ENCODE results near the gene CACNA1I.

Gene CACNA1I

GRCh38 chr22:39693943-39694500 lies 123.5 kb downstream of the CACNA1I start:
- H3K27me3 ChIP-seq (ENCODE audit: control insufficient read depth, insufficient read depth, low read length): peaks cover 16% of the 10 kb centered on the region
- H3K36me3 ChIP-seq (ENCODE audit: control insufficient read depth, insufficient read depth, low read length): no peaks in the 10 kb centered on the region
- no peak overlapping the region for H3K9ac ChIP-seq (ENCODE audit: low read length)
- no peak overlapping the region for H3K4me3 ChIP-seq (ENCODE audit: low read length)
- H3K9me3 ChIP-seq (ENCODE audit: control insufficient read depth, low read length): no peaks in the 10 kb centered on the region
- H3K4me1 ChIP-seq (ENCODE audit: control insufficient read depth, insufficient read depth, low read length): no peaks in the 10 kb centered on the region

DNA sequence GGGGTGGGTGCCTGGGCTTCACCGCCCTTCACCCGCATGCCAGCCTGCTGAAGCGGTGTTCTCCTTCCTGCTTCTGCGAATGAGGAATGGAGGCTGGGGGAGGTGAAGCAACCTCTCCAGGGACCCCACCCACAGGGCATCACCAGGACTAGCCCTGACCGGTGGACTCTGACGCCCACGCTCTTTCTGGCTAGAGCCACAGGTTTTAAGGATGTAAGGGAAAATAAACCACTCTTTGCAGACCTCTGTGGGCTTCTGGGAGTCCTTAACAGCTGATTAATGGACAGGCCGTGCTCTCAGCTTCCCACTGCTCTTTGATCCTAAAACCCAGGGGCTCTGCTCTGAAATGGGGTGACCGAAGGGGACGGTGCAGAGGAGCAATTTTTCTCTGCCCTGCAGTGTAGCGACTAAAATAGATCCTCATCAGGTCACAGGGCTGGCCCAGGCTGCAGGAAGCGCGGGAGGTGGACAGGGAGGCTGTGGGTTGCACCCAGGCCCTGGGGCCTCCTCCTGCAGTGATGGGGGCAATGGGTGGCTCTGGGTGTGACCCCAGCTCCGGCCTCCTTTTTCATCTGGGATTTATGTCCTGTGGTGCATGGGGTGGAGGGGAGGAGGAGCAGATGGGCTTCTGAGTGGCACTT lies 127.4 kb downstream of the CACNA1I start:
- Histone ChIP-seq H3K27me3 (ENCODE audit: control insufficient read depth, insufficient read depth, low read length) (no peaks in the 10 kb centered on the region), H3K4me1 (ENCODE audit: control insufficient read depth, insufficient read depth, low read length) (no peaks in the 10 kb centered on the region), H3K9ac (ENCODE audit: low read length) (no peak overlapping the region), H3K9me3 (ENCODE audit: control insufficient read depth, low read length) (no peaks in the 10 kb centered on the region), H3K36me3 (ENCODE audit: control insufficient read depth, insufficient read depth, low read length) (no peaks in the 10 kb centered on the region), H3K4me3 (ENCODE audit: low read length) (no peak overlapping the region)

DNA sequence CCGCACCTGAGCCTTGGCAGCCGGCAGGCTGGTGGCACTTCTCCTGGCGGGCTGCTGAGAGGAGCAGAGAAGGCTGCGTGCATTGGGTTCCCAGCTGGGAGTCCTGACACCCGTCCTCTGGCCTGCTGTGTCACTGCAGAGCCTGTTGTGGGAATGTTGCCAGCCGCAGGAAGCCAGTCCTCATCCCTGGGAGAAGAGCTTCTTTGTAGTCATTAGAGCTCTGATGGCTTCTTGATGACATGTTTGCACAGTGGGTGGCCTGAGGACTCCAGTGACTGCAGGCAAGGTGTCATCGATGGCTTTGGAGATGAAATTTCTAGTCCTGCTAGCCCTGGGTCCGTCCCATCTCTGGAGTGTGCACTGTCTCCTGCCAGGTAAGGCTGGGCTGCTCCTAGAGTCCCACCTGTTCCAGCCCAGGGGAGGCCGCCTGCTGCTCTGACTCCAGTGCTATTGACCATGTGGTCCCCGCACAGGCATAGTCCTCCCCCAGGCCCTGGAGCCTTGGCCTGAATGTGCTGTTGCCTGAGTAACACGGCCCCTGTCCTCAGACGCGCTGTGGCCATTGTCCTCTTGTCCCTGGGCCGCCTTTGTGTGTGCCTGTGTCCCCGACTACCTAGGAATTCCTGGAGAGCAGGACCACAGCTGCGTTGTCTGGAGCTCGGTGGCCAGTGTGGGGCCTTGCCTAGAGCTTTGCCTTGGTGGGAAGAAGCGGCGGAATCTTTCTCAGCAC lies 129.2 kb downstream of the CACNA1I start:
- Histone ChIP-seq H3K4me3 (ENCODE audit: low read length) (no peak overlapping the region), H3K4me1 (ENCODE audit: control insufficient read depth, insufficient read depth, low read length) (peaks cover 6% of the 10 kb centered on the region), H3K36me3 (ENCODE audit: control insufficient read depth, insufficient read depth, low read length) (no peaks in the 10 kb centered on the region), H3K27me3 (ENCODE audit: control insufficient read depth, insufficient read depth, low read length) (no peaks in the 10 kb centered on the region), H3K9me3 (ENCODE audit: control insufficient read depth, low read length) (no peaks in the 10 kb centered on the region), H3K9ac (ENCODE audit: low read length) (no peak overlapping the region)

GRCh38 chr22:39700565-39700964 lies 130.0 kb downstream of the CACNA1I start:
- Histone ChIP-seq H3K27me3 (ENCODE audit: control insufficient read depth, insufficient read depth, low read length) (no peaks in the 10 kb centered on the region), H3K4me1 (ENCODE audit: control insufficient read depth, insufficient read depth, low read length) (peaks cover 6% of the 10 kb centered on the region), H3K9me3 (ENCODE audit: control insufficient read depth, low read length) (no peaks in the 10 kb centered on the region), H3K36me3 (ENCODE audit: control insufficient read depth, insufficient read depth, low read length) (no peaks in the 10 kb centered on the region), H3K4me3 (ENCODE audit: low read length) (no peak overlapping the region), H3K9ac (ENCODE audit: low read length) (no peak overlapping the region)

DNA sequence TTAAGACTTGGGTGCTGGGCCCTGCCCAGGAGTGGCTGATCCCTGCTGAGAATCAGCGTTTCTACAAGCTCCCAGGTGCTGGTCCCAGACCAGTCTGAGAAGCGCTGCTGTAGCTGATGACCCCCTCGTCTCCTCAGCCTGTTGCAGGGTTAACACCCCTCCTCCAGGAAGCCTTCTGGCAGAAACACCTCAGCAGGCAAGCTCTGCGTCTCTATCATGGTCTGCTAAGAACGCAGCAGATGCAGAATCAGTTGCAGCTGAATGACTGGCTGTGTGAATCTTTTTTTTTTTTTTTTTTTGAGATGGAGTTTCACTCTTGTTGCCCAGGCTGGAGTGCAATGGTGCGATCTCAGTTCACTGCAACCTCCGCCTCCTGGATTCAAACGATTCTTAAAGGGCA lies 132.5 kb downstream of the CACNA1I start:
- no peak overlapping the region for H3K4me3 ChIP-seq (ENCODE audit: low read length)
- H3K9ac ChIP-seq (ENCODE audit: low read length): no peak overlapping the region
- H3K36me3 ChIP-seq (ENCODE audit: control insufficient read depth, insufficient read depth, low read length): no peaks in the 10 kb centered on the region
- H3K4me1 ChIP-seq (ENCODE audit: control insufficient read depth, insufficient read depth, low read length): peaks cover 6% of the 10 kb centered on the region
- peaks cover 4% of the 10 kb centered on the region for H3K27me3 ChIP-seq (ENCODE audit: control insufficient read depth, insufficient read depth, low read length)
- H3K9me3 ChIP-seq (ENCODE audit: control insufficient read depth, low read length): no peaks in the 10 kb centered on the region

GRCh38 chr22:39703928-39704639 lies 133.5 kb downstream of the CACNA1I start:
- Histone ChIP-seq H3K9ac (ENCODE audit: low read length) (no peak overlapping the region), H3K9me3 (ENCODE audit: control insufficient read depth, low read length) (no peaks in the 10 kb centered on the region), H3K4me1 (ENCODE audit: control insufficient read depth, insufficient read depth, low read length) (peaks cover 6% of the 10 kb centered on the region), H3K36me3 (ENCODE audit: control insufficient read depth, insufficient read depth, low read length) (no peaks in the 10 kb centered on the region), H3K27me3 (ENCODE audit: control insufficient read depth, insufficient read depth, low read length) (peaks cover 4% of the 10 kb centered on the region), H3K4me3 (ENCODE audit: low read length) (no peak overlapping the region)

- Histone ChIP-seq H3K36me3 (ENCODE audit: control insufficient read depth, insufficient read depth, low read length) (no peaks in the 10 kb centered on the region), H3K9me3 (ENCODE audit: control insufficient read depth, low read length) (no peaks in the 10 kb centered on the region), H3K27me3 (ENCODE audit: control insufficient read depth, insufficient read depth, low read length) (peaks cover 4% of the 10 kb centered on the region), H3K4me3 (ENCODE audit: low read length) (no peak overlapping the region), H3K9ac (ENCODE audit: low read length) (no peak overlapping the region), H3K4me1 (ENCODE audit: control insufficient read depth, insufficient read depth, low read length) (peaks cover 6% of the 10 kb centered on the region)
These were observed 134.8 kb downstream of the CACNA1I start for GRCh38 chr22:39705386-39705785.

DNA sequence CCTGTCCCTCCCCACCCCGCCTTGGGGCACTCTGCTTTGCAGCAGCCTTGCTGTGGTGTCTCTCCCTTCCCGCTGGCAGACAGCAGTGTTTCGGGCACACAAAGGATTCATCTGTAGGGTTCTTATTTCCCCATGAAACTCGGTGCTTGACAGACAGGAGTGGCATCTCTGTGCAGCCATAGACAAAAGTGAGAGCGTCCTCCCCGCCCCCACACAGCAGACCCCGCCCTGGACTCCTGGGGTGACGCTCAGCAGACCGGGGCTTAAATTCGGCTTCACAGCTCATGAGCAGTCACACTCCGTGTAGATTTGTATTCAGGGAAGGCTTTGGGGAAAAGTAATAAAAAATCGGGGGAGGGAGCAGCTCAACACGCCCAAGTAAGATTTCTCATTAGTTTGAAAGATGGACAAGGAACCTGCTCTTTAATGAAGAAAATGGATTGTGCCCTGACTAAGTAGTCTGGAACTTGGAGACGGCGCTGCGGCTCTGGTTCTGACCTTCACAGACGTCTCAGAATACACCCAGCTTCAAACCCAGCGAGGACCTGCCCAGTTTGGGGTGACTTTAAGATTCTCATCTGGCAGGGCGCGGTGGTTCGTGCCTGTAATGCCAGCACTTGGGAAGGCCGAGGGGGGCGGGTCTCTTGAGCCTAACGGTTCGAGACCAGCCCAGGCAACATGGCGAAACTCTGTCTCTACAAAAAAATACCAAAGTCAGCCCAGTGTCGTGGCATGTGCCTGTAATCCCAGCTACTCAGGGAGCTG lies 136.0 kb downstream of the CACNA1I start:
- Histone ChIP-seq H3K9me3 (ENCODE audit: control insufficient read depth, low read length) (no peaks in the 10 kb centered on the region), H3K9ac (ENCODE audit: low read length) (no peak overlapping the region), H3K4me3 (ENCODE audit: low read length) (no peak overlapping the region), H3K27me3 (ENCODE audit: control insufficient read depth, insufficient read depth, low read length) (peaks cover 4% of the 10 kb centered on the region), H3K36me3 (ENCODE audit: control insufficient read depth, insufficient read depth, low read length) (no peaks in the 10 kb centered on the region), H3K4me1 (ENCODE audit: control insufficient read depth, insufficient read depth, low read length) (peaks cover 6% of the 10 kb centered on the region)

GRCh38 chr22:39707351-39707750 lies 136.8 kb downstream of the CACNA1I start:
- H3K27me3 ChIP-seq (ENCODE audit: control insufficient read depth, insufficient read depth, low read length): peaks cover 4% of the 10 kb centered on the region
- H3K9ac ChIP-seq (ENCODE audit: low read length): no peak overlapping the region
- H3K9me3 ChIP-seq (ENCODE audit: control insufficient read depth, low read length): no peaks in the 10 kb centered on the region
- H3K36me3 ChIP-seq (ENCODE audit: control insufficient read depth, insufficient read depth, low read length): no peaks in the 10 kb centered on the region
- peaks cover 6% of the 10 kb centered on the region for H3K4me1 ChIP-seq (ENCODE audit: control insufficient read depth, insufficient read depth, low read length)
- no peak overlapping the region for H3K4me3 ChIP-seq (ENCODE audit: low read length)

- Histone ChIP-seq H3K9me3 (ENCODE audit: control insufficient read depth, low read length) (no peaks in the 10 kb centered on the region), H3K4me1 (ENCODE audit: control insufficient read depth, insufficient read depth, low read length) (peaks cover 6% of the 10 kb centered on the region), H3K4me3 (ENCODE audit: low read length) (no peak overlapping the region), H3K9ac (ENCODE audit: low read length) (no peak overlapping the region), H3K27me3 (ENCODE audit: control insufficient read depth, insufficient read depth, low read length) (peaks cover 5% of the 10 kb centered on the region), H3K36me3 (ENCODE audit: control insufficient read depth, insufficient read depth, low read length) (no peaks in the 10 kb centered on the region)
These were observed 137.3 kb downstream of the CACNA1I start for GRCh38 chr22:39707816-39708215.

DNA sequence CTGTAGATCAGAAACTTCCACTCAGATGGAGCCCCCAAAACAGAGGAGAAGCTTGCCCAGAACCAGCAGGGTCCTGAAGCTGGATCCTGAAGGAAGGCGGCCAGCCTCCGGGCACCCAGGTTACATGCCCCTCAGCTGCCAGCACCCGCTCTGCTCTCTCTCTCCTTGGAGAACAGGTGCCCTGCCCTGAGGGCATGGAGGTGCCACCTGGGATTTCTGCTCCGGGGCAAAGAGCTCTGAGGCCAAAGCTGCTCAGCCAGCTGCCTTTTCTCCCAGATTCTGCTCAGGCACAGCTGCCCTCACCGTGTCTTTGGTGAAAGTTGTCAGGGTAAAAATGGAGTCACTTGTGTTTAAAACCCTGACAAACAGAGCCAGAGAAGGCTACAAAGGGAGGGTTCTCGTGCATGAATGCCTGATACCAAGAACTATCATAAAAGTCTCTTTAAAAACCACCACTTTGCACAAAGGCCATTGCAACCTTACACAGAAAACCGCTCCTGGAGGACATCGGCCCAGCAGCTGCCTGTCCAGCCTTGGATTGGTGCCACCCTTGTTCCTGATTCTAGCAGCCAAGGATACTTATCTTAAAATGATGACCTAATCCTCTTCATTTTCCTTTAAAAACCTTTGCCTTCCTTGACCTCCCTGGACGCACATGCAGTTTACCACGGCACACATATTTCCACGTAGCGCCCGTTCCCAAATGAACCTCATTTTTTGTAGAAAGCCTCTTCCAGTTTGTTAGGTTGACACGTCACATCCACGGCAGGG lies 140.0 kb downstream of the CACNA1I start:
- no peaks in the 10 kb centered on the region for H3K9me3 ChIP-seq (ENCODE audit: control insufficient read depth, low read length)
- no peaks in the 10 kb centered on the region for H3K4me1 ChIP-seq (ENCODE audit: control insufficient read depth, insufficient read depth, low read length)
- H3K4me3 ChIP-seq (ENCODE audit: low read length): no peak overlapping the region
- H3K9ac ChIP-seq (ENCODE audit: low read length): no peak overlapping the region
- H3K27me3 ChIP-seq (ENCODE audit: control insufficient read depth, insufficient read depth, low read length): peaks cover 8% of the 10 kb centered on the region
- H3K36me3 ChIP-seq (ENCODE audit: control insufficient read depth, insufficient read depth, low read length): no peaks in the 10 kb centered on the region

Data from mucosa of stomach (tissue), 1 donor.